GM04503 (cell line): ENCODE measurements around the gene CTCFL.

Experiments
- DNase-seq: peaks from one replicate; pipeline ENCODE4 v3.0.0-alpha.2; 2012; ENCODE audit warnings: low read depth

Gene CTCFL

GRCh38 chr20:57464642-57465211 lies 60.2 kb downstream of the CTCFL start:
- no peak for DNase-seq

- no peak for DNase-seq
These were observed 62.2 kb downstream of the CTCFL start for GRCh38 chr20:57462781-57463180.

GRCh38 chr20:57461726-57462125 lies 63.2 kb downstream of the CTCFL start:
- DNase-seq = no peak

GRCh38 chr20:57460781-57461465 lies 64.0 kb downstream of the CTCFL start:
- DNase-seq = no peak

- no peak for DNase-seq
These were observed 65.0 kb downstream of the CTCFL start for GRCh38 chr20:57459897-57460296.

GRCh38 chr20:57459278-57459677 lies 65.7 kb downstream of the CTCFL start:
- no peak for DNase-seq

- no peak for DNase-seq
These were observed 66.4 kb downstream of the CTCFL start for GRCh38 chr20:57458400-57459160.

- no peak for DNase-seq
These were observed 67.5 kb downstream of the CTCFL start for GRCh38 chr20:57457243-57458095.

GRCh38 chr20:57456116-57456515 lies 68.8 kb downstream of the CTCFL start:
- no peak for DNase-seq

- no peak for DNase-seq
These were observed 69.6 kb downstream of the CTCFL start for GRCh38 chr20:57455386-57455785.

GRCh38 chr20:57451795-57452661 lies 72.9 kb downstream of the CTCFL start:
- DNase-seq = no peak

GRCh38 chr20:57451431-57451794 lies 73.5 kb downstream of the CTCFL start:
- DNase-seq = no peak

- no peak for DNase-seq
These were observed 74.0 kb downstream of the CTCFL start for GRCh38 chr20:57450931-57451330.

GRCh38 chr20:57450419-57450818 lies 74.5 kb downstream of the CTCFL start:
- DNase-seq = no peak

GRCh38 chr20:57449398-57450354 lies 75.3 kb downstream of the CTCFL start:
- DNase-seq = no peak

- DNase-seq = no peak
These were observed 76.1 kb downstream of the CTCFL start for GRCh38 chr20:57448764-57449354.
